B cell (primary cell): ENCODE results near the gene ZNF799. TPM values are rescaled to one million over a fixed set of nuclear protein-coding genes. Genes with fewer than 3 reads are reported as not detected.

Experiments used
- ATAC-seq: fragments of 200-7000 bp; cut with Tn5 transposase; one replicate; pipeline ENCODE4 v1.10.0; 2021; ENCODE audit warnings: low read depth, mild to moderate bottlenecking, moderate number of reproducible peaks, moderate library complexity
- CTCF ChIA-PET: fragments of 350-600 bp; sonication (Branson Sonifier 250); formaldehyde crosslinking; loops from one replicate; lab custom pipeline; 2021; ENCODE audit warnings: antibody characterized with exemption, inconsistent platforms; lab: Charles Lee
- POLR2A ChIA-PET: fragments of 350-600 bp; sonication (Branson Sonifier 250); formaldehyde crosslinking; loops from one replicate; lab custom pipeline; 2021; ENCODE audit warnings: antibody characterized with exemption; lab: Charles Lee
- DNase-seq: peaks from one replicate; pipeline ENCODE4 v3.0.0; 2013
- H2AFZ ChIP-seq: 2 replicates; pipeline ENCODE4 v1.6.1; 2012; ENCODE audit warnings: mild to moderate bottlenecking, low read depth, low read length; ENCODE audit not compliant: insufficient read depth, poor library complexity, severe bottlenecking
- H3K27ac ChIP-seq, 2 donors: 1 replicate in 1 of 2; 2 replicates in 1 of 2; pipeline ENCODE4 v1.5.1; 2012 to 2013; ENCODE audit warnings: low read length in 2 of 2, mild to moderate bottlenecking in 2 of 2, moderate library complexity in 1 of 2
- H3K27me3 ChIP-seq, 4 experiments: fragments of 200-600 bp in 1 of 4; sonication (generic) in 1 of 4; replicated peaks in 1 of 4; 1 replicate in 2 of 4; 2 replicates in 2 of 4; pipeline versions ENCODE4 v1.6.1 to v1.7.0; 2013 to 2016; ENCODE audit warnings: low read length in 3 of 4, mild to moderate bottlenecking in 2 of 4, mixed read lengths in 1 of 4, moderate library complexity in 1 of 4; ENCODE audit not compliant: insufficient read depth in 4 of 4, control insufficient read depth in 3 of 4; ENCODE audit errors: control extremely low read depth in 1 of 4
- H3K36me3 ChIP-seq, 2 experiments: replicated peaks in 1 of 2; 1 replicate in 1 of 2; 2 replicates in 1 of 2; pipeline versions ENCODE4 v1.6.1 to v1.7.1; 2013; ENCODE audit warnings: low read length in 1 of 2; ENCODE audit not compliant: insufficient read depth in 2 of 2, control insufficient read depth in 1 of 2; ENCODE audit errors: control extremely low read depth in 1 of 2, extremely low read depth in 1 of 2
- H3K4me1 ChIP-seq, 2 donors: fragments of 200-600 bp in 1 of 2; sonication (generic) in 1 of 2; 1 replicate in 1 of 2; 2 replicates in 1 of 2; pipeline versions ENCODE4 v1.5.1 to v1.6.1; 2013 to 2017; ENCODE audit warnings: low read length in 2 of 2; ENCODE audit not compliant: control insufficient read depth in 2 of 2, insufficient read depth in 2 of 2
- H3K4me2 ChIP-seq: replicated peaks from 2 replicates; pipeline ENCODE3; 2012; ENCODE audit warnings: mild to moderate bottlenecking, low read depth, low read length; ENCODE audit not compliant: poor library complexity, severe bottlenecking
- H3K4me3 ChIP-seq, 5 experiments: fragments of 200-600 bp in 1 of 5; sonication (generic) in 1 of 5; 1 replicate in 3 of 5; 2 replicates in 2 of 5; pipeline versions ENCODE4 v1.5.1 to v1.7.0; 2011 to 2016; ENCODE audit warnings: low read length in 4 of 5, mild to moderate bottlenecking in 4 of 5, low read depth in 2 of 5, control low read depth in 1 of 5, moderate library complexity in 1 of 5; ENCODE audit not compliant: insufficient read depth in 1 of 5; ENCODE audit errors: control extremely low read depth in 1 of 5, extremely low read depth in 1 of 5
- H3K79me2 ChIP-seq: fragments of 200-600 bp; sonication (generic); one replicate; pipeline ENCODE4 v1.6.0; 2016; ENCODE audit warnings: low read length; ENCODE audit not compliant: control insufficient read depth, insufficient read depth
- H3K9ac ChIP-seq: fragments of 200-600 bp; sonication (generic); 2 replicates; pipeline ENCODE4 v1.6.1; 2017; ENCODE audit warnings: mild to moderate bottlenecking, low read length, moderate library complexity
- H3K9me3 ChIP-seq, 3 donors: one replicate each; pipeline versions ENCODE4 v1.6.1 to v1.7.1; 2013; ENCODE audit warnings: low read length in 2 of 3; ENCODE audit not compliant: control insufficient read depth in 2 of 3, insufficient read depth in 1 of 3; ENCODE audit errors: control extremely low read depth in 1 of 3
- H4K20me1 ChIP-seq: 2 replicates; pipeline ENCODE4 v1.6.0; 2012; ENCODE audit warnings: mild to moderate bottlenecking, low read length; ENCODE audit not compliant: insufficient read depth, control insufficient read depth, poor library complexity, severe bottlenecking
- H3K27ac Mint-ChIP-seq: one replicate; pipeline ENCODE4 v1.8.0; 2021; ENCODE audit warnings: mixed read lengths
- H3K27me3 Mint-ChIP-seq: one replicate; pipeline ENCODE4 v1.8.0; 2021; ENCODE audit warnings: mixed read lengths
- H3K4me1 Mint-ChIP-seq: one replicate; pipeline ENCODE4 v1.8.0; 2021; ENCODE audit warnings: mixed read lengths
- H3K4me3 Mint-ChIP-seq: one replicate; pipeline ENCODE4 v1.8.0; 2021; ENCODE audit warnings: mixed read lengths
- H3K9me3 Mint-ChIP-seq: one replicate; pipeline ENCODE4 v1.8.0; 2022; ENCODE audit warnings: mixed read lengths; ENCODE audit not compliant: insufficient read depth
- EZH2 ChIP-seq: IDR thresholded peaks from 2 replicates; pipeline ENCODE4 v1.6.1; 2012; ENCODE audit warnings: borderline replicate concordance, low read depth, mild to moderate bottlenecking, moderate library complexity, low read length; ENCODE audit not compliant: insufficient read depth, poor library complexity, severe bottlenecking
- WGBS: methylation state at CpG from one replicate; pipeline ENCODE4 v1.1.5; 2013; ENCODE audit warnings: missing lambda C conversion rate; ENCODE audit not compliant: insufficient coverage; 5-methylcytosine and 5-hydroxymethylcytosine counted together
- intact Hi-C: fragments of 100-400 bp; cut with micrococcal nuclease; formaldehyde crosslinking; loops from one replicate; pipeline ENCODE4 v1.10.0; 2022
- polyA plus RNA-seq: library from polyadenylated mRNA; depleted of rRNA; stranded (reverse); fragments of >200 nt; gene quantifications from 2 replicates; pipeline ENCODE4 v1.2.3, GENCODE V29; 2012
- small RNA-seq: library from RNA; depleted of rRNA; stranded (forward); fragments of <200 nt; gene quantifications from one replicate; pipeline ENCODE3, GENCODE V24; 2012; ENCODE audit warnings: low replicate concordance, low read depth; ENCODE audit not compliant: insufficient read length
- total RNA-seq, 2 donors: library from RNA; stranded (reverse); fragments of 120-200 nt in 1 of 2; gene quantifications; 1 replicate in 1 of 2; 2 replicates in 1 of 2; pipeline versions ENCODE4 v1.2.3 to v1.2.4, GENCODE V29; 2013 to 2022
- TF ChIP-seq, protein P1 (sequence below): fragments of 200-600 bp; IDR thresholded peaks from one replicate; pipeline ENCODE4 v1.8.0; 2022; ENCODE audit warnings: antibody characterized with exemption, mild to moderate bottlenecking

The ZNF799 gene
- total and polyA plus RNA-seq, 2 donors (not counting 1 experiment from before 2014, with no cell fraction given), result 3.7 to 10.5 TPM

DNA sequence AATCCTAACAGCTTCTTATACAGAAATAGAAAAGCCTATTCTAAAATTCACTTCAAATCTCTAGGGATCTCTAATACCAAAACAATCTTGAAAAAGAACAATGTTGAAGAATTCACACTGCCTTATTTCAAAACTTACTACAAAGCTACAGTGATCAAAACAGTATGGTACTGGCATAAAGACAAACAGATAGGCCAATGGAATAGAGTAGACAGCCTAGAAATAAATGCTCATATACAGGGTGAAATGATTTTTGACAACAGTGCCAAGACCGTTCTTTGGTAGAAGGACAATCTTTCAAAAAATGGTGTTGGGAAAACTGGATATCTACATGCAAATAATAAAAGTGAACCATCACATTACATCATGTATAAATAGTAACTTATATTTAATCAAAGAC, 55.9 kb downstream of the ZNF799 start:
- Histone ChIP-seq H4K20me1 (no peaks in the 10 kb centered on the region), H3K9me3 (peaks cover 6 to 14% (median 9%) of the 10 kb centered on the region in 3 donors), H3K36me3 (peaks cover 0 to 3% of the 10 kb centered on the region in 2 experiments), H3K27me3 (no peaks in the 10 kb centered on the region), H3K27ac (no peak overlapping the region), H3K9ac (no peak overlapping the region), H3K4me1 (no peaks in the 10 kb centered on the region), H2AFZ (no peak overlapping the region), H3K79me2 (no peaks in the 10 kb centered on the region), H3K4me3 (no peak overlapping the region), H3K4me2 (no peak overlapping the region)
- intact Hi-C loops, result no loop called here
- no peak overlapping the region for H3K4me3 Mint-ChIP-seq
- no peaks in the 10 kb centered on the region for H3K27me3 Mint-ChIP-seq
- DNase-seq, result no peak
- H3K27ac Mint-ChIP-seq, result no peak overlapping the region
- H3K4me1 Mint-ChIP-seq, result no peaks in the 10 kb centered on the region
- WGBS, result no CpG with 5 or more reads among the region's 1 CpG
- peaks cover 14% of the 10 kb centered on the region for H3K9me3 Mint-ChIP-seq
- no peak for TF ChIP-seq EZH2
- TF ChIP-seq, protein P1, sequence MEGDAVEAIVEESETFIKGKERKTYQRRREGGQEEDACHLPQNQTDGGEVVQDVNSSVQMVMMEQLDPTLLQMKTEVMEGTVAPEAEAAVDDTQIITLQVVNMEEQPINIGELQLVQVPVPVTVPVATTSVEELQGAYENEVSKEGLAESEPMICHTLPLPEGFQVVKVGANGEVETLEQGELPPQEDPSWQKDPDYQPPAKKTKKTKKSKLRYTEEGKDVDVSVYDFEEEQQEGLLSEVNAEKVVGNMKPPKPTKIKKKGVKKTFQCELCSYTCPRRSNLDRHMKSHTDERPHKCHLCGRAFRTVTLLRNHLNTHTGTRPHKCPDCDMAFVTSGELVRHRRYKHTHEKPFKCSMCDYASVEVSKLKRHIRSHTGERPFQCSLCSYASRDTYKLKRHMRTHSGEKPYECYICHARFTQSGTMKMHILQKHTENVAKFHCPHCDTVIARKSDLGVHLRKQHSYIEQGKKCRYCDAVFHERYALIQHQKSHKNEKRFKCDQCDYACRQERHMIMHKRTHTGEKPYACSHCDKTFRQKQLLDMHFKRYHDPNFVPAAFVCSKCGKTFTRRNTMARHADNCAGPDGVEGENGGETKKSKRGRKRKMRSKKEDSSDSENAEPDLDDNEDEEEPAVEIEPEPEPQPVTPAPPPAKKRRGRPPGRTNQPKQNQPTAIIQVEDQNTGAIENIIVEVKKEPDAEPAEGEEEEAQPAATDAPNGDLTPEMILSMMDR, result no peak
- POLR2A ChIA-PET, result no interaction called here
- ATAC-seq, result no peak
- CTCF ChIA-PET, result interaction anchor here (0.5 kb wide), 1 partner anchor 527 kb away, joined by 3 read pairs; no protein-coding TSS in a partner anchor

Small RNA genes within 50 kb of the gene (small RNA-seq; reads per million reads assigned to genes)
- not detected for gene RPS29P23

Other genes starting within 250 kb of the ZNF799 start
- gene ZNF625, start 244.5 kb downstream of the ZNF799 start, total RNA-seq, result 6.6 and 9.8 TPM in 2 replicates
- gene ZNF625, start 244.5 kb downstream of the ZNF799 start, polyA plus RNA-seq, result 0.60 and 0.69 TPM in 2 replicates
- 30.8 and 33.5 TPM in 2 replicates for gene ZNF136, start 238.2 kb downstream of the ZNF799 start, total RNA-seq
- gene ZNF136, start 238.2 kb downstream of the ZNF799 start, polyA plus RNA-seq, result 7.5 and 23.0 TPM in 2 replicates
- 27.8 and 28.0 TPM in 2 replicates for gene ZNF44, start 106.4 kb downstream of the ZNF799 start, total RNA-seq
- 11.3 and 14.4 TPM in 2 replicates for gene ZNF44, start 106.4 kb downstream of the ZNF799 start, polyA plus RNA-seq
- gene ZNF563, start 67.6 kb downstream of the ZNF799 start, total RNA-seq, result 6.1 and 7.3 TPM in 2 replicates
- gene ZNF563, start 67.6 kb downstream of the ZNF799 start, polyA plus RNA-seq, result 0.94 and 1.5 TPM in 2 replicates
- gene ZNF442, start 35.6 kb downstream of the ZNF799 start, total RNA-seq, result 6.9 and 8.4 TPM in 2 replicates
- gene ZNF442, start 35.6 kb downstream of the ZNF799 start, polyA plus RNA-seq, result 0.58 and 0.69 TPM in 2 replicates
- 5.5 and 6.2 TPM in 2 replicates for gene ZNF443, start 39.8 kb upstream of the ZNF799 start, total RNA-seq
- 1.2 and 1.4 TPM in 2 replicates for gene ZNF443, start 39.8 kb upstream of the ZNF799 start, polyA plus RNA-seq
- gene ZNF709, start 83.5 kb upstream of the ZNF799 start, total RNA-seq, result 8.4 and 9.3 TPM in 2 replicates
- 1.7 and 2.9 TPM in 2 replicates for gene ZNF709, start 83.5 kb upstream of the ZNF799 start, polyA plus RNA-seq
- gene ZNF564, start 150.2 kb upstream of the ZNF799 start, total RNA-seq, result 31.8 and 35.8 TPM in 2 replicates
- gene ZNF564, start 150.2 kb upstream of the ZNF799 start, polyA plus RNA-seq, result 2.8 and 3.2 TPM in 2 replicates
- 19.9 and 21.2 TPM in 2 replicates for gene ZNF490, start 209.5 kb upstream of the ZNF799 start, total RNA-seq
- gene ZNF490, start 209.5 kb upstream of the ZNF799 start, polyA plus RNA-seq, result 5.7 and 6.7 TPM in 2 replicates
- gene ZNF791, start 209.6 kb upstream of the ZNF799 start, total RNA-seq, result 56.0 and 57.9 TPM in 2 replicates
- gene ZNF791, start 209.6 kb upstream of the ZNF799 start, polyA plus RNA-seq, result 17.5 and 41.9 TPM in 2 replicates